Measurements from ENCODE around the gene PSMD2.

Gene PSMD2

GRCh38 chr3:184327171-184327570 is 28.1 kb downstream of the PSMD2 start:
- H3K4me1 ChIP-seq (ENCODE audit: control insufficient read depth in 2 of 2, insufficient read depth in 2 of 2, low read length in 2 of 2): no peaks in the 10 kb centered on the region
- H3K9me3 ChIP-seq (ENCODE audit: control insufficient read depth in 2 of 2, low read length in 2 of 2): no peaks in the 10 kb centered on the region
- H3K27ac ChIP-seq (ENCODE audit: low read depth in 2 of 2, low read length in 2 of 2): no peak overlapping the region
- H3K9ac ChIP-seq (ENCODE audit: low read depth in 1 of 2, low read length in 2 of 2): no peak overlapping the region
- H3K4me3 ChIP-seq (ENCODE audit: low read length in 2 of 2): no peak overlapping the region
- peaks cover 88 to 93% of the 10 kb centered on the region in 2 donors for H3K36me3 ChIP-seq (ENCODE audit: control insufficient read depth in 2 of 2, insufficient read depth in 2 of 2, low read length in 2 of 2)
- H3K27me3 ChIP-seq (ENCODE audit: control insufficient read depth in 2 of 2, insufficient read depth in 2 of 2, low read length in 2 of 2): no peaks in the 10 kb centered on the region

GRCh38 chr3:184328516-184328915 is 29.5 kb downstream of the PSMD2 start:
- Histone ChIP-seq H3K27ac (ENCODE audit: low read depth in 2 of 2, low read length in 2 of 2) (no peak overlapping the region), H3K36me3 (ENCODE audit: control insufficient read depth in 2 of 2, insufficient read depth in 2 of 2, low read length in 2 of 2) (peaks cover 87 to 93% of the 10 kb centered on the region in 2 donors), H3K4me1 (ENCODE audit: control insufficient read depth in 2 of 2, insufficient read depth in 2 of 2, low read length in 2 of 2) (no peaks in the 10 kb centered on the region), H3K9me3 (ENCODE audit: control insufficient read depth in 2 of 2, low read length in 2 of 2) (no peaks in the 10 kb centered on the region), H3K4me3 (ENCODE audit: low read length in 2 of 2) (no peak overlapping the region), H3K27me3 (ENCODE audit: control insufficient read depth in 2 of 2, insufficient read depth in 2 of 2, low read length in 2 of 2) (no peaks in the 10 kb centered on the region), H3K9ac (ENCODE audit: low read depth in 1 of 2, low read length in 2 of 2) (no peak overlapping the region)

GRCh38 chr3:184332370-184333090 is 33.5 kb downstream of the PSMD2 start:
- H3K9me3 ChIP-seq (ENCODE audit: control insufficient read depth in 2 of 2, low read length in 2 of 2): no peaks in the 10 kb centered on the region
- peaks cover 58 to 69% of the 10 kb centered on the region in 2 donors for H3K36me3 ChIP-seq (ENCODE audit: control insufficient read depth in 2 of 2, insufficient read depth in 2 of 2, low read length in 2 of 2)
- no peak overlapping the region for H3K9ac ChIP-seq (ENCODE audit: low read depth in 1 of 2, low read length in 2 of 2)
- H3K4me3 ChIP-seq (ENCODE audit: low read length in 2 of 2): no peak overlapping the region
- peaks cover 16 to 18% of the 10 kb centered on the region in 2 donors for H3K4me1 ChIP-seq (ENCODE audit: control insufficient read depth in 2 of 2, insufficient read depth in 2 of 2, low read length in 2 of 2)
- no peaks in the 10 kb centered on the region for H3K27me3 ChIP-seq (ENCODE audit: control insufficient read depth in 2 of 2, insufficient read depth in 2 of 2, low read length in 2 of 2)
- no peak overlapping the region for H3K27ac ChIP-seq (ENCODE audit: low read depth in 2 of 2, low read length in 2 of 2)

- H3K9me3 ChIP-seq (ENCODE audit: control insufficient read depth in 2 of 2, low read length in 2 of 2): no peaks in the 10 kb centered on the region
- H3K27me3 ChIP-seq (ENCODE audit: control insufficient read depth in 2 of 2, insufficient read depth in 2 of 2, low read length in 2 of 2): no peaks in the 10 kb centered on the region
- H3K27ac ChIP-seq (ENCODE audit: low read depth in 2 of 2, low read length in 2 of 2): no peak overlapping the region
- no peak overlapping the region for H3K9ac ChIP-seq (ENCODE audit: low read depth in 1 of 2, low read length in 2 of 2)
- no peak overlapping the region for H3K4me3 ChIP-seq (ENCODE audit: low read length in 2 of 2)
- peaks cover 22 to 24% of the 10 kb centered on the region in 2 donors for H3K4me1 ChIP-seq (ENCODE audit: control insufficient read depth in 2 of 2, insufficient read depth in 2 of 2, low read length in 2 of 2)
- peaks cover 51 to 63% of the 10 kb centered on the region in 2 donors for H3K36me3 ChIP-seq (ENCODE audit: control insufficient read depth in 2 of 2, insufficient read depth in 2 of 2, low read length in 2 of 2)
Measured at GRCh38 chr3:184333190-184333589, 34.1 kb downstream of the PSMD2 start.

GRCh38 chr3:184333700-184334099 is 34.7 kb downstream of the PSMD2 start:
- Histone ChIP-seq H3K4me1 (ENCODE audit: control insufficient read depth in 2 of 2, insufficient read depth in 2 of 2, low read length in 2 of 2) (peaks cover 22 to 25% of the 10 kb centered on the region in 2 donors), H3K27ac (ENCODE audit: low read depth in 2 of 2, low read length in 2 of 2) (no peak overlapping the region), H3K9me3 (ENCODE audit: control insufficient read depth in 2 of 2, low read length in 2 of 2) (no peaks in the 10 kb centered on the region), H3K4me3 (ENCODE audit: low read length in 2 of 2) (no peak overlapping the region), H3K27me3 (ENCODE audit: control insufficient read depth in 2 of 2, insufficient read depth in 2 of 2, low read length in 2 of 2) (no peaks in the 10 kb centered on the region), H3K9ac (ENCODE audit: low read depth in 1 of 2, low read length in 2 of 2) (no peak overlapping the region), H3K36me3 (ENCODE audit: control insufficient read depth in 2 of 2, insufficient read depth in 2 of 2, low read length in 2 of 2) (peaks cover 46 to 58% of the 10 kb centered on the region in 2 donors)

- Histone ChIP-seq H3K27ac (ENCODE audit: low read depth in 2 of 2, low read length in 2 of 2) (no peak overlapping the region), H3K36me3 (ENCODE audit: control insufficient read depth in 2 of 2, insufficient read depth in 2 of 2, low read length in 2 of 2) (peaks cover 40 to 50% of the 10 kb centered on the region in 2 donors), H3K9me3 (ENCODE audit: control insufficient read depth in 2 of 2, low read length in 2 of 2) (no peaks in the 10 kb centered on the region), H3K9ac (ENCODE audit: low read depth in 1 of 2, low read length in 2 of 2) (no peak overlapping the region), H3K4me1 (ENCODE audit: control insufficient read depth in 2 of 2, insufficient read depth in 2 of 2, low read length in 2 of 2) (peaks cover 22 to 25% of the 10 kb centered on the region in 2 donors), H3K27me3 (ENCODE audit: control insufficient read depth in 2 of 2, insufficient read depth in 2 of 2, low read length in 2 of 2) (no peaks in the 10 kb centered on the region), H3K4me3 (ENCODE audit: low read length in 2 of 2) (no peak overlapping the region)
Measured at GRCh38 chr3:184334470-184335158, 35.6 kb downstream of the PSMD2 start.

GRCh38 chr3:184335291-184335660 is 36.2 kb downstream of the PSMD2 start:
- peak overlapping the region; percentile 86 to 88 for H3K9ac ChIP-seq (ENCODE audit: low read depth in 1 of 2, low read length in 2 of 2)
- H3K4me3 ChIP-seq (ENCODE audit: low read length in 2 of 2): peak overlapping the region in 1 of 2 donors; percentile 84
- H3K9me3 ChIP-seq (ENCODE audit: control insufficient read depth in 2 of 2, low read length in 2 of 2): no peaks in the 10 kb centered on the region
- H3K36me3 ChIP-seq (ENCODE audit: control insufficient read depth in 2 of 2, insufficient read depth in 2 of 2, low read length in 2 of 2): peaks cover 37 to 46% of the 10 kb centered on the region in 2 donors
- no peaks in the 10 kb centered on the region for H3K27me3 ChIP-seq (ENCODE audit: control insufficient read depth in 2 of 2, insufficient read depth in 2 of 2, low read length in 2 of 2)
- peaks cover 22 to 25% of the 10 kb centered on the region in 2 donors for H3K4me1 ChIP-seq (ENCODE audit: control insufficient read depth in 2 of 2, insufficient read depth in 2 of 2, low read length in 2 of 2)
- H3K27ac ChIP-seq (ENCODE audit: low read depth in 2 of 2, low read length in 2 of 2): peak overlapping the region; percentile 95 to 96

- H3K27ac ChIP-seq (ENCODE audit: low read depth in 2 of 2, low read length in 2 of 2): peak overlapping the region; percentile 95 to 96
- H3K27me3 ChIP-seq (ENCODE audit: control insufficient read depth in 2 of 2, insufficient read depth in 2 of 2, low read length in 2 of 2): no peaks in the 10 kb centered on the region
- peaks cover 35 to 41% of the 10 kb centered on the region in 2 donors for H3K36me3 ChIP-seq (ENCODE audit: control insufficient read depth in 2 of 2, insufficient read depth in 2 of 2, low read length in 2 of 2)
- peaks cover 22 to 25% of the 10 kb centered on the region in 2 donors for H3K4me1 ChIP-seq (ENCODE audit: control insufficient read depth in 2 of 2, insufficient read depth in 2 of 2, low read length in 2 of 2)
- peak overlapping the region; percentile 86 to 88 for H3K9ac ChIP-seq (ENCODE audit: low read depth in 1 of 2, low read length in 2 of 2)
- H3K4me3 ChIP-seq (ENCODE audit: low read length in 2 of 2): peak overlapping the region; percentile 82 to 84
- H3K9me3 ChIP-seq (ENCODE audit: control insufficient read depth in 2 of 2, low read length in 2 of 2): no peaks in the 10 kb centered on the region
Measured at GRCh38 chr3:184335661-184336546, 36.9 kb downstream of the PSMD2 start.

- Histone ChIP-seq H3K36me3 (ENCODE audit: control insufficient read depth in 2 of 2, insufficient read depth in 2 of 2, low read length in 2 of 2) (peaks cover 28 to 34% of the 10 kb centered on the region in 2 donors), H3K4me1 (ENCODE audit: control insufficient read depth in 2 of 2, insufficient read depth in 2 of 2, low read length in 2 of 2) (peaks cover 22 to 25% of the 10 kb centered on the region in 2 donors), H3K27me3 (ENCODE audit: control insufficient read depth in 2 of 2, insufficient read depth in 2 of 2, low read length in 2 of 2) (no peaks in the 10 kb centered on the region), H3K4me3 (ENCODE audit: low read length in 2 of 2) (peak overlapping the region; percentile 82 to 84), H3K27ac (ENCODE audit: low read depth in 2 of 2, low read length in 2 of 2) (peak overlapping the region; percentile 95 to 96), H3K9me3 (ENCODE audit: control insufficient read depth in 2 of 2, low read length in 2 of 2) (no peaks in the 10 kb centered on the region), H3K9ac (ENCODE audit: low read depth in 1 of 2, low read length in 2 of 2) (peak overlapping the region; percentile 86 to 88)
Measured at GRCh38 chr3:184336547-184337398, 37.7 kb downstream of the PSMD2 start.
